Fibroblast of villous mesenchyme (primary cell): Measurements from ENCODE around the gene ATXN7. TPM values are rescaled to one million over a fixed set of nuclear protein-coding genes. Genes with fewer than 3 reads are reported as not detected.
A peak's percentile ranks its signal among the peaks of the same experiment; 100 is the strongest.

Experiments
- DNase-seq: peaks from one replicate; pipeline ENCODE4 v3.0.0-alpha.2; 2010; ENCODE audit warnings: low read depth
- H3K4me3 ChIP-seq: 2 replicates; pipeline ENCODE4 v1.5.1; 2011; ENCODE audit warnings: low read depth, mild to moderate bottlenecking, low read length
- CTCF ChIP-seq: IDR thresholded peaks from 2 replicates; pipeline ENCODE4 v1.5.1; 2012; ENCODE audit warnings: low read depth, mild to moderate bottlenecking, low read length; ENCODE audit not compliant: insufficient read depth
- total RNA-seq: library from RNA; depleted of rRNA; stranded (reverse); fragments of >200 nt; gene quantifications from 2 replicates; pipeline ENCODE4 v1.2.3, GENCODE V29; 2012

Gene ATXN7
- total RNA-seq, 1 donor, result 14.7 TPM

- no peak for TF ChIP-seq CTCF
- no peak for DNase-seq
- no peak overlapping the region for H3K4me3 ChIP-seq
Measured at GRCh38 chr3:64027658-64028057, 164.0 kb downstream of the ATXN7 start.

GRCh38 chr3:64028754-64029153 lies 165.1 kb downstream of the ATXN7 start:
- H3K4me3 ChIP-seq, result no peak overlapping the region
- no peak for TF ChIP-seq CTCF
- DNase-seq, result no peak

GRCh38 chr3:64029287-64029686 lies 165.6 kb downstream of the ATXN7 start:
- no peak overlapping the region for H3K4me3 ChIP-seq
- no peak for TF ChIP-seq CTCF
- DNase-seq, result no peak

- peak; percentile 68 for DNase-seq
- H3K4me3 ChIP-seq, result peak overlapping the region; percentile 35
- peak; percentile 89 for TF ChIP-seq CTCF
Measured at GRCh38 chr3:64030741-64031140, 167.1 kb downstream of the ATXN7 start.

GRCh38 chr3:64031540-64032508 lies 168.2 kb downstream of the ATXN7 start:
- DNase-seq, result peak; percentile 18
- H3K4me3 ChIP-seq, result no peak overlapping the region
- no peak for TF ChIP-seq CTCF

GRCh38 chr3:64033069-64033468 lies 169.4 kb downstream of the ATXN7 start:
- no peak for DNase-seq
- no peak for TF ChIP-seq CTCF
- no peak overlapping the region for H3K4me3 ChIP-seq
